ENCODE measurements around the gene GPR135.

GRCh38 chr14:59483363-59483762 is 18.2 kb upstream of the GPR135 start:
- TF ChIP-seq, protein P1, sequence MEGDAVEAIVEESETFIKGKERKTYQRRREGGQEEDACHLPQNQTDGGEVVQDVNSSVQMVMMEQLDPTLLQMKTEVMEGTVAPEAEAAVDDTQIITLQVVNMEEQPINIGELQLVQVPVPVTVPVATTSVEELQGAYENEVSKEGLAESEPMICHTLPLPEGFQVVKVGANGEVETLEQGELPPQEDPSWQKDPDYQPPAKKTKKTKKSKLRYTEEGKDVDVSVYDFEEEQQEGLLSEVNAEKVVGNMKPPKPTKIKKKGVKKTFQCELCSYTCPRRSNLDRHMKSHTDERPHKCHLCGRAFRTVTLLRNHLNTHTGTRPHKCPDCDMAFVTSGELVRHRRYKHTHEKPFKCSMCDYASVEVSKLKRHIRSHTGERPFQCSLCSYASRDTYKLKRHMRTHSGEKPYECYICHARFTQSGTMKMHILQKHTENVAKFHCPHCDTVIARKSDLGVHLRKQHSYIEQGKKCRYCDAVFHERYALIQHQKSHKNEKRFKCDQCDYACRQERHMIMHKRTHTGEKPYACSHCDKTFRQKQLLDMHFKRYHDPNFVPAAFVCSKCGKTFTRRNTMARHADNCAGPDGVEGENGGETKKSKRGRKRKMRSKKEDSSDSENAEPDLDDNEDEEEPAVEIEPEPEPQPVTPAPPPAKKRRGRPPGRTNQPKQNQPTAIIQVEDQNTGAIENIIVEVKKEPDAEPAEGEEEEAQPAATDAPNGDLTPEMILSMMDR (conservative IDR thresholded peaks at IDR 0.05; ENCODE audit: low read depth, low read length), result no peak
- no peak for TF ChIP-seq EZH2 (IDR thresholded peaks at IDR 0.05; ENCODE audit: borderline replicate concordance, low read depth, low read length, poor library complexity, severe bottlenecking)

All from A673 (cell line).